SHP77 (cell line): Measurements from ENCODE around the gene LRRC70.
"Not testable (repeated sequence)": the region's sequence is repeated elsewhere in the genome, so short reads cannot be mapped to it uniquely, and the experiment has no call there.

Experiments
- DNase-seq, 2 experiments: peaks; one replicate each; lab custom pipeline; 2025; lab: John Stamatoyannopoulos, UW

LRRC70 gene

GRCh38 chr5:62578540-62578939, at the start of gene LRRC70:
Gene LRRC70, plus strand, starts transcription at chr5:62578819. Its CDS starts 620 bp downstream, at chr5:62579439.
- no peak for DNase-seq

DNA sequence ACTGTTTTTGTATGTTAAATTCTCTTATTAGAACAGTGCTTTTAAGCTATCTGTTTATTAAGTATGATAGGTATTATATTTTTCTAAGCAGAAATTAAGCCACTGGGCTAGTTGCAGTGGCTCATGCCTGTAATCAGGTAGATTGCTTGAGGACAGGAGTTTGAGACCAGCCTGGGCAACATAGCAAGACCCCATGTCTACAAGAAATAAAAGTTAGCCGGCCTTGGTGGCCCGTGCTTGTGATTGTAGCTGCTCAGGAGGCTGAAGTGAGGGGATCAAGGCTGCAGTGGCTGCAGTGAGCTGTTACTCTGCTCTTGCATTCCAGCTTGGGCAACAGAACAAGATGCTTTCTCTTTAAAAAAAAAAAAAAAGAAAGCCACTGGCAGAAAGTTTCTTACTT, 45.0 kb upstream of the LRRC70 start:
- no peak for DNase-seq

DNA sequence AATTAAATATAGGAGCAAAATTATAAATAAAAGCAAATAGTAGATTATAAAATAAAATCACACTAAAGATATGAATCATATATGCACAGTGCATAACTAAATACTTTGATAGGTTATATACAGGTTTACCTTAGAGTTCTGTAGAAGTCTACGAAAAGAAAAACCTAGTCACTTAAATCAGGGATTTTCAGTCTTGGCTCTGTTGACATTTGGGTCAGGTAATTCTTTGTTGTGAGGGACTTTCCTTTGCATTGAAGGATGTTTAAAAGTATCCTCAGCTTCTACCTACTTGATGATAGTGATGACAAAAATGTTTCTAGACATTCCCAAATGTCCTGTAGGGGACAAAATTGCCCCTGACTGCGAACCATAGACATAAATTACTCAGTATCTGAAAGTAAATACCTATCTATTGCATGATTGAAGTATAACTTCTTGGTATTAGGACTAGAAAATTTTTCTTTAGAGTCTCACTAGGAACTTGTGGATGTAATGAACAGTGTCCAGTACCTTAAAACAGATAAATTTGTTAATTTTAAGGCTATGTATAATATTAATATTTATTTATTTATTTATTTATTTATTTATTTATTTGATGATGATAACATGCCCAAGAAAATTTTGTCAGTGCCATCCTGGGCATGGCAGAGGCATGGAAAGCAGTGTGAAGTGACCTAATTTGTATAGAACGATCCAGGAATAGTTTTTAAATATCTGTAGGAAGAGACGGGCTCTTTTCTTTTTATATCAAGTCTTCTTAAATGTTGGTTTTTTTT, 44.0 kb upstream of the LRRC70 start:
- DNase-seq = no peak

- no peak for DNase-seq
These were observed 42.4 kb upstream of the LRRC70 start for GRCh38 chr5:62536232-62536631.

DNA sequence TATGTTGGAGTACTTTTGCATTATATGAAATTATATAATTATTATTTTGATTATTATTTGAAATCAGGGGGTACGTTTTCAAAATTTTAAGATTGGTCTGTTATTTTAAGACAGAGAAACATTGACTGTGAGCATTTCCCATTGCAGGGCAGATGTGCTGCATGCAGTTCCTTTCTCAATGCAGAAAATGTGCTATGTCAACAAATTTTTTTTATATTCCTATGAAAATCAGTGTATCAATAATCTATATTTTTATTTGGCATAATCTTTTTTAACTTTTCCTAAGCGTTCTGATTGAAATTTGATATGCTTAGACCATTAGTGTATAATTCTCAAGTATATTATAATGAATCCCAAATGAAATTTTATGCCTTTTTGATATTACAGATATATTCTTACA, 41.8 kb upstream of the LRRC70 start:
- DNase-seq = no peak

DNA sequence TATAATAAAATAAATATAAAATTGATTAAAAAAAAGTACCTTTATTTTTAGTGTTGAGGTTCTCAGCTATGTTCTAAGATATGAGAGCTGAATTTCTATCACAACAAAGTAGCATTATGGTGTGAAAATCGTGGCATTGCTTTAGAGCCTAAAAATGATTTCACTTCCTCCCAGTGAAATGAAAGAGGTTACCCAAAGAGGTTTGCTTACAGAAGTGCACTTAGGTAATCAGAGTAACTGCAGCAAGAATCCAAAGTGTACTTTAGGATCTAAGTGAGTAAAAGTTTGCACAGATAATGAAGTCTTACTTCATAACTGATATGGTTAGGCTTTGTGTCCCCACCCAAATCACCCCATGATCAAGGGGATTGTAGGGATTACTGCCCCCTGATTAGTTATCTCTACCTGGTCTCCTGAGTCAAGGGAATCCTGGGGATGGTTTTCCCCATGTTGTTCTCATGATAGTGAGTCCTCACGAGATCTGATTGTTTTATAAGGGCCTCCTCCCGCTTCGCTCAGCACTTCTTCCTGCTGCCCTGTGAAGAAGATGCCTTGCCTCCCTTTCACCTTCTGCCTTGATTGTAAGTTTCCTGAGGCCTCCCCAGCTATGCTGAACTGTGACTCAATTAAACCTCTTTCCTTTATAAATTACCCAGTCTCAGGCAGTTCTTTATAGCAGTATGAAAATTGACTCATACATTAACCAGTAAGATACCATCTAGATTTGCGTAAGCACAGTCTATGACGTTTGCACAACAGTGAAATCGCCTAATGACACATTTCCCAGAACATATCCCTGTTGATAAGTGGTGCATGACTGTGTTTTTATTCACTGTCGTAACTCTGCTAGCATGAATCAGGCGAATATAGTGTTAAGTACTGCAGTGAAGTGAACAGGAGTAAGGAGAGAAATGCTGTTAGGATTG, 40.3 kb upstream of the LRRC70 start:
- DNase-seq = no peak

GRCh38 chr5:62542720-62543119, 35.9 kb upstream of the LRRC70 start:
- no peak for DNase-seq

GRCh38 chr5:62547945-62548630, 30.5 kb upstream of the LRRC70 start:
- DNase-seq = no peak

DNA sequence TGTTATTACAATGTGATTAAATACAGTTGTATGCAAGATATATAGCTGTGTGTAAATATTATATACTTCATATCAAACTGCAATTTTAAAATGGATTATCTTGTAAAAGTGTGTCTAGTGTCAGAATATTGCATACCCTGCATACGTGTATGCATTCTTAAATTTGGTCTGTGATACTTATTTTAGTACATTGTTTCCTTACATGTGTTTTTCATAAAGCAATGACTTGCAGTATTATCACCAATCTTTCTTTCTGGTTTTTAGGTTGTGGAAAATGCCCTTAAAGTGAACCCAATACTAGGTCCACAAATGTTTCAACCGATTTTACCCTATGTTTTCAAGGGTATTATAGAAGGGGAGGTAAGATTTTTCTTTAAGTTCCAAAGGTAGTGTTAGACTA, 28.5 kb upstream of the LRRC70 start:
- DNase-seq = no peak

DNA sequence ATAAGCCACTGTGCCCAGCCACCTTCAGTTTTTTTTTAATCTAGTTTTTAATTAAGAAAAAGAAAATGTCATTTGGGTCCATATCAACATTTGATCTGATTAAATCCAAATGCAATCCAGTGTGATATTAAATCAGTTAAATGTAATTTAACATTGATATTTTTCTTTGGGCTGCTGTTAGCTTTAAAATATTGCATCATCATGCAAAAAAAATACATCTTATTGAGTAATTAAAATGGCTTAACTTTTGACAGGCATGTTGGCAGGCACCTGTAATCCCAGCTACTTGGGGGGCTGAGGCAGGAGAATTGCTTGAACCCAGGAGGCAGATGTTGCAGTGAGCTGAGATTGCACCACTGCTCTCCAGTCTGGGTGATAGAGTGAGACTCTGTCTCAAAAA, 22.7 kb upstream of the LRRC70 start:
- DNase-seq = no peak

GRCh38 chr5:62558941-62559340, 19.7 kb upstream of the LRRC70 start:
- DNase-seq = no peak

DNA sequence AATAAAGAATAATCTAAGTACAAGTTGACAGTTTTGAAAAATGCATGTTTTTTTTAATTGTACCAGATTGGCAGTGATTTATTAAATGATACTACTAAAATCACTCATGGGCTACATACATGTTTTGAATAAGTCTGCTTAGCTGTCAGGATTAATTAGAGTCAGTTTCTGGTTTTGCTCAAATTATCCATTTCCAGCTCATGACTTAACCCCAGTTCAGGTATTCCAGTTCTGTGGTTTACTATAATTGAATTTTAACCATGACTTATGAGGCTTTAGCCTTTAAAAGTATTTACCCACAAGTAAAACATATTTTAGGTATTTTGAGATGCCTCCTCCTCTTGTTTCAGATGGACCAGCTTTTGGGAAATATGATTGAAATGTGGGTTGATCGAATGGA, 17.8 kb upstream of the LRRC70 start:
- no peak for DNase-seq

DNA sequence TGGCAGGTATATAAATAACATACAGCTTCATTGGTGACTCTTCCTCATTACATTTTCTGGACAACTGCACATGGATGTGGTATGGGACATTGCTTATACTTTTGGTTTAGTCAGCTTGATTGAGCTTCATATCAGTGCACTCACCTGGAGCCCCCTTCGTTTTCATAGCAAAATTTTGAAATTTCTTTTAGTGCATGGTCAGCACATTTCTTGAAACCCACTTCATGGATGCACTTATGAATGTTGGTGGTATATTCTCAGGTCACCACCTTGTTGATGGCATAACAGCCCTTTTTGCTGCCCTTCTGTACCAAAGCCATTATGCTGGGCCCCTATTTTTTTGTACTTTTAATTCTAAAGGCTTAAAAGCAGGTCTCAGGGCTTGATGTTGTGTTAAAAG, 16.7 kb upstream of the LRRC70 start:
- DNase-seq = no peak

DNA sequence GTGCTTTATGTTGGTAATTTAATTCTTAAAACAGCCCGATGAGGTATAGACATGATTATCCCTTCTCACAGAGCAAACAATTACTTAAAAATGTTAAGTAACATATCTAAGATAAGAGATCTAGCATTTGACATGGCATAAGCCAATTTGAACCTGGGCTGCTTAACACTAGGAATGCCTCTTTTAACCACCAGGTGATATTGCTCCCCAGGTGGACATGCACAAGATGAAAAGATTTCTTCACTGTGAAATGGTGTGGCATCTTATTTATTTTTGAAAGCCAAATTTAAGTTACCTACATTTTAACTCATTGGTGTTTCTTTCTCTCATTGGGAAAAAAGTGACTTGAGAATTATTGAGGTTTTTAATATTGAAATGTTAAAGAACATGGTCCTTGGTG, 15.8 kb upstream of the LRRC70 start:
- no peak for DNase-seq

DNA sequence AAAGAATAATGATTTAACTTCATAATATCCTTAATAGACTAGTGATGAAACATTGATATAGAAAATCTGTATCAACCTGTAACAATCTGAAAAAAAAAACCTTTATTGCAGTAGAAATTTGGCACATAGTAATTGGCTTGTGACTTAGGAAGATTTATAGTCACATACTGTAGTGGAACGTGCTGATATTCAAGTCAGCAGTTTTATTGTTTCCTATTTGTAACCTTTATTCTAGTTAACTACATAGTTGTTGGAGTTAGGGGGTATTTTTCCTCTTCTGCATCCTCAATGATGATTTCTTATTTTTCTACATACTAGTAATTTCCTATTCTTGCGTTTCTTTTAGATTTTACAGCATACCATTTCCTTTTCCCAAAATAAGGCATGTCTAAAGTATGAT, 14.5 kb upstream of the LRRC70 start:
- DNase-seq = no peak

DNA sequence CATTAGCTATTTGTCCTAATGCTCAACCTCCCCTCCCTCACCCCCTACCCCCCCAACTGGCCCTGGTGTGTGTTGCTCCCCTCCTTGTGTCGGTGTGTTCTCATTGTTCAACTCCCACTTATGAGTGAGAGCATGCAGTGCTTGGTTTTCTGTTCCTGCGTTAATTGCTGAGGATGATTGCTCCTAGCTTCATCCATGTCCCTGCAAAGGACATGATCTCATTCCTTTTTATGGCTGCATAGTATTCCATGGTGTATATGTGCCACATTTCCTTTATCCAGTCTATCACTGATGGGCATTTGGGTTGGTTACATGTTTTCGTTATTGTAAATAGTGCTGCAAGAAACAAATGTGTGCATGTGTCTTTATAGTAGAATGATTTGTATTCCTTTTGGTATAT, 12.9 kb upstream of the LRRC70 start:
- not testable (repeated sequence) for DNase-seq

GRCh38 chr5:62568143-62568542, 10.5 kb upstream of the LRRC70 start:
- no peak for DNase-seq

GRCh38 chr5:62568800-62569432, 9.7 kb upstream of the LRRC70 start:
- DNase-seq = no peak

DNA sequence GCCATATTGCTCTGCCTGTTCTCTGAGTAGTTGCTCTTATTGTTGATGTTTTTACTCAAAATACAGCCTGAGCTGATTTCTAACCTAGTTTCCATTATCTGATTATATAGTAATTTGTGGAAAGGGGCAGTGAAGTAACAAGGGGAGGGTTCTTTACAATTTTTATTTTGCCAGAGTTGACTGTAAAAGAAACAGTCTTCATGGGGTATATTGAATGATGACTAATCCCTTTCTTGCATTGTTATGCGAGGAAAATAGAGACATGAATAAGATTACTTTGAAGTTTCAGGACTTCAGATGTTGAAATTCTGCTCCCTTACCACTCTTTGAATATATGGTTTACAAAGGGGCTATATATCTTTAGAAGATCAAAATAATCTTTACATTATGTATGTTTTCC, 9.1 kb upstream of the LRRC70 start:
- DNase-seq = no peak

DNA sequence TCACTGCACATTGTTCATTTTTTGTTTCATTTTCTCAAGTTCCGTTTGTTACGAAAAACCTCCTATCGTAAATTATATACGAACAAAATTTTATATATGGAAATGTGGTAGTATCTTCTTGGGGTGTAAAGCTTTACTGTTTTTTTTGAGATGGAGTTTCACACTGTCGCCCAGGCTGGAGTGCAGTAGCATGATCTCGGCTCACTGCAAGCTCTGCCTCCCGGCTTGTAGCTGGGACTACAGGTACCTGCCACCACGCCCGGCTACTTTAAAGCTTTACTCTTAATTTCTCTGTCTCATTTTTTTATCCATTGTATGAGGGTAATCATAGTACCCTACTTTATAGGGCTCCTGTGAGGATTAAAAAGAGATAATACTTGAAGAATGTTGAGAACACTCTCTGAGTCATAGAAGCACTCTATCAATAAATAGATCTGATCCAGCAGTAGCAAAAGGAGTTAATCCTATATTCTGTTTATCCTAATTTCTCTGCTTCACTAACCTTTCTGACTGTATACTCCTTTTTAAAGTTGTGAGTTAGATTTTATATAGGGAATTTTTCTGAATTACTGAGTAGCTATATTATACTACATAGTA, 5.6 kb upstream of the LRRC70 start:
- no peak for DNase-seq

DNA sequence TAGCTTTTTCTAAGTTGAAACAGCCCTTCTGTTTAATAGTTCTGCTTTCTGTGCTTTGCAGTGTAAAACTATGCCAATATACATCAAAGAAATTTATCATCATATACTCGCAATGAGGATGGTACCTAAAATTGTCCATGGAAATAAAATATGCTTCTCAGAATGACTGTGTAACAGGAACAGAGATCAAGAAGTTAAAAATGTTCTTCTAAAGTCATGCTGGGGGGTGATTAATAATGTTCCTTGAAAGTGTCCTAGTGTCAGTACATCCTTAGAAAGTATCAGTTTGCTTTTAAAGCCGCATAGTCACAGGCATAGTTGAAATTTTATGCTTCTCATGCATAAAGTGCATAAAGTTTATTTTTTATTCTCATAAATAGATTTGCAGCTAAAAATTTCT, 4.0 kb upstream of the LRRC70 start:
- no peak for DNase-seq

- DNase-seq = no peak
These were observed 3.6 kb upstream of the LRRC70 start for GRCh38 chr5:62575066-62575465.
